ENCODE data around the gene ALDH3A1.

The ALDH3A1 gene

GRCh38 chr17:19728084-19728495, 20.0 kb downstream of the ALDH3A1 start:
- Histone ChIP-seq H3K4me1 (ENCODE audit: control insufficient read depth in 2 of 2, insufficient read depth in 2 of 2, low read length in 2 of 2) (peaks cover 21 to 33% of the 10 kb centered on the region in 2 donors), H3K36me3 (ENCODE audit: control insufficient read depth in 2 of 2, insufficient read depth in 2 of 2, low read length in 2 of 2) (no peaks in the 10 kb centered on the region), H3K27ac (ENCODE audit: low read depth in 2 of 2, low read length in 2 of 2) (peak overlapping the region; percentile 78 to 83), H3K27me3 (ENCODE audit: control insufficient read depth in 2 of 2, insufficient read depth in 2 of 2, low read length in 2 of 2) (no peaks in the 10 kb centered on the region), H3K9me3 (ENCODE audit: control insufficient read depth in 2 of 2, low read length in 2 of 2) (no peaks in the 10 kb centered on the region), H3K9ac (ENCODE audit: low read depth in 1 of 2, low read length in 2 of 2) (peak overlapping the region; percentile 24 to 50), H3K4me3 (ENCODE audit: low read length in 2 of 2) (no peak overlapping the region)

GRCh38 chr17:19727501-19728078, 20.5 kb downstream of the ALDH3A1 start:
- Histone ChIP-seq H3K9ac (ENCODE audit: low read depth in 1 of 2, low read length in 2 of 2) (peak overlapping the region in 1 of 2 donors; percentile 50), H3K27ac (ENCODE audit: low read depth in 2 of 2, low read length in 2 of 2) (peak overlapping the region; percentile 78 to 83), H3K9me3 (ENCODE audit: control insufficient read depth in 2 of 2, low read length in 2 of 2) (no peaks in the 10 kb centered on the region), H3K4me1 (ENCODE audit: control insufficient read depth in 2 of 2, insufficient read depth in 2 of 2, low read length in 2 of 2) (peaks cover 21 to 33% of the 10 kb centered on the region in 2 donors), H3K36me3 (ENCODE audit: control insufficient read depth in 2 of 2, insufficient read depth in 2 of 2, low read length in 2 of 2) (no peaks in the 10 kb centered on the region), H3K27me3 (ENCODE audit: control insufficient read depth in 2 of 2, insufficient read depth in 2 of 2, low read length in 2 of 2) (no peaks in the 10 kb centered on the region), H3K4me3 (ENCODE audit: low read length in 2 of 2) (no peak overlapping the region)

- no peak overlapping the region for H3K9ac ChIP-seq (ENCODE audit: low read depth in 1 of 2, low read length in 2 of 2)
- no peaks in the 10 kb centered on the region for H3K36me3 ChIP-seq (ENCODE audit: control insufficient read depth in 2 of 2, insufficient read depth in 2 of 2, low read length in 2 of 2)
- H3K4me1 ChIP-seq (ENCODE audit: control insufficient read depth in 2 of 2, insufficient read depth in 2 of 2, low read length in 2 of 2): peaks cover 21 to 33% of the 10 kb centered on the region in 2 donors
- no peaks in the 10 kb centered on the region for H3K27me3 ChIP-seq (ENCODE audit: control insufficient read depth in 2 of 2, insufficient read depth in 2 of 2, low read length in 2 of 2)
- no peaks in the 10 kb centered on the region for H3K9me3 ChIP-seq (ENCODE audit: control insufficient read depth in 2 of 2, low read length in 2 of 2)
- no peak overlapping the region for H3K4me3 ChIP-seq (ENCODE audit: low read length in 2 of 2)
- peak overlapping the region; percentile 78 to 83 for H3K27ac ChIP-seq (ENCODE audit: low read depth in 2 of 2, low read length in 2 of 2)
Measured at GRCh38 chr17:19726631-19727376, 21.3 kb downstream of the ALDH3A1 start.

GRCh38 chr17:19725486-19725885, 22.6 kb downstream of the ALDH3A1 start:
- H3K27me3 ChIP-seq (ENCODE audit: control insufficient read depth in 2 of 2, insufficient read depth in 2 of 2, low read length in 2 of 2): no peaks in the 10 kb centered on the region
- no peak overlapping the region for H3K4me3 ChIP-seq (ENCODE audit: low read length in 2 of 2)
- no peak overlapping the region for H3K27ac ChIP-seq (ENCODE audit: low read depth in 2 of 2, low read length in 2 of 2)
- peaks cover 30 to 41% of the 10 kb centered on the region in 2 donors for H3K4me1 ChIP-seq (ENCODE audit: control insufficient read depth in 2 of 2, insufficient read depth in 2 of 2, low read length in 2 of 2)
- H3K36me3 ChIP-seq (ENCODE audit: control insufficient read depth in 2 of 2, insufficient read depth in 2 of 2, low read length in 2 of 2): no peaks in the 10 kb centered on the region
- no peak overlapping the region for H3K9ac ChIP-seq (ENCODE audit: low read depth in 1 of 2, low read length in 2 of 2)
- no peaks in the 10 kb centered on the region for H3K9me3 ChIP-seq (ENCODE audit: control insufficient read depth in 2 of 2, low read length in 2 of 2)

GRCh38 chr17:19724501-19725420, 23.3 kb downstream of the ALDH3A1 start:
- no peaks in the 10 kb centered on the region for H3K27me3 ChIP-seq (ENCODE audit: control insufficient read depth in 2 of 2, insufficient read depth in 2 of 2, low read length in 2 of 2)
- H3K4me1 ChIP-seq (ENCODE audit: control insufficient read depth in 2 of 2, insufficient read depth in 2 of 2, low read length in 2 of 2): peaks cover 36 to 48% of the 10 kb centered on the region in 2 donors
- H3K36me3 ChIP-seq (ENCODE audit: control insufficient read depth in 2 of 2, insufficient read depth in 2 of 2, low read length in 2 of 2): no peaks in the 10 kb centered on the region
- no peaks in the 10 kb centered on the region for H3K9me3 ChIP-seq (ENCODE audit: control insufficient read depth in 2 of 2, low read length in 2 of 2)
- H3K9ac ChIP-seq (ENCODE audit: low read depth in 1 of 2, low read length in 2 of 2): peak overlapping the region in 1 of 2 donors; percentile 60
- peak overlapping the region; percentile 31 to 55 for H3K4me3 ChIP-seq (ENCODE audit: low read length in 2 of 2)
- H3K27ac ChIP-seq (ENCODE audit: low read depth in 2 of 2, low read length in 2 of 2): peak overlapping the region; percentile 28 to 39

GRCh38 chr17:19723964-19724363, 24.1 kb downstream of the ALDH3A1 start:
- Histone ChIP-seq H3K27ac (ENCODE audit: low read depth in 2 of 2, low read length in 2 of 2) (peak overlapping the region; percentile 5 to 28), H3K9ac (ENCODE audit: low read depth in 1 of 2, low read length in 2 of 2) (peak overlapping the region in 1 of 2 donors; percentile 60), H3K9me3 (ENCODE audit: control insufficient read depth in 2 of 2, low read length in 2 of 2) (no peaks in the 10 kb centered on the region), H3K36me3 (ENCODE audit: control insufficient read depth in 2 of 2, insufficient read depth in 2 of 2, low read length in 2 of 2) (no peaks in the 10 kb centered on the region), H3K27me3 (ENCODE audit: control insufficient read depth in 2 of 2, insufficient read depth in 2 of 2, low read length in 2 of 2) (no peaks in the 10 kb centered on the region), H3K4me3 (ENCODE audit: low read length in 2 of 2) (no peak overlapping the region), H3K4me1 (ENCODE audit: control insufficient read depth in 2 of 2, insufficient read depth in 2 of 2, low read length in 2 of 2) (peaks cover 41 to 55% of the 10 kb centered on the region in 2 donors)

GRCh38 chr17:19720631-19721426, 27.3 kb downstream of the ALDH3A1 start:
- peaks cover 34 to 48% of the 10 kb centered on the region in 2 donors for H3K4me1 ChIP-seq (ENCODE audit: control insufficient read depth in 2 of 2, insufficient read depth in 2 of 2, low read length in 2 of 2)
- H3K4me3 ChIP-seq (ENCODE audit: low read length in 2 of 2): no peak overlapping the region
- peak overlapping the region; percentile 27 to 64 for H3K27ac ChIP-seq (ENCODE audit: low read depth in 2 of 2, low read length in 2 of 2)
- H3K9me3 ChIP-seq (ENCODE audit: control insufficient read depth in 2 of 2, low read length in 2 of 2): no peaks in the 10 kb centered on the region
- H3K9ac ChIP-seq (ENCODE audit: low read depth in 1 of 2, low read length in 2 of 2): no peak overlapping the region
- H3K36me3 ChIP-seq (ENCODE audit: control insufficient read depth in 2 of 2, insufficient read depth in 2 of 2, low read length in 2 of 2): no peaks in the 10 kb centered on the region
- H3K27me3 ChIP-seq (ENCODE audit: control insufficient read depth in 2 of 2, insufficient read depth in 2 of 2, low read length in 2 of 2): no peaks in the 10 kb centered on the region

- Histone ChIP-seq H3K27ac (ENCODE audit: low read depth in 2 of 2, low read length in 2 of 2) (peak overlapping the region; percentile 25 to 27), H3K4me3 (ENCODE audit: low read length in 2 of 2) (no peak overlapping the region), H3K4me1 (ENCODE audit: control insufficient read depth in 2 of 2, insufficient read depth in 2 of 2, low read length in 2 of 2) (peaks cover 32 to 43% of the 10 kb centered on the region in 2 donors), H3K9ac (ENCODE audit: low read depth in 1 of 2, low read length in 2 of 2) (peak overlapping the region in 1 of 2 donors; percentile 24), H3K27me3 (ENCODE audit: control insufficient read depth in 2 of 2, insufficient read depth in 2 of 2, low read length in 2 of 2) (no peaks in the 10 kb centered on the region), H3K36me3 (ENCODE audit: control insufficient read depth in 2 of 2, insufficient read depth in 2 of 2, low read length in 2 of 2) (no peaks in the 10 kb centered on the region), H3K9me3 (ENCODE audit: control insufficient read depth in 2 of 2, low read length in 2 of 2) (no peaks in the 10 kb centered on the region)
Measured at GRCh38 chr17:19720210-19720475, 28.0 kb downstream of the ALDH3A1 start.

GRCh38 chr17:19719355-19720209, 28.5 kb downstream of the ALDH3A1 start:
- Histone ChIP-seq H3K27me3 (ENCODE audit: control insufficient read depth in 2 of 2, insufficient read depth in 2 of 2, low read length in 2 of 2) (no peaks in the 10 kb centered on the region), H3K4me3 (ENCODE audit: low read length in 2 of 2) (no peak overlapping the region), H3K36me3 (ENCODE audit: control insufficient read depth in 2 of 2, insufficient read depth in 2 of 2, low read length in 2 of 2) (no peaks in the 10 kb centered on the region), H3K27ac (ENCODE audit: low read depth in 2 of 2, low read length in 2 of 2) (peak overlapping the region; percentile 25 to 30), H3K9ac (ENCODE audit: low read depth in 1 of 2, low read length in 2 of 2) (no peak overlapping the region), H3K9me3 (ENCODE audit: control insufficient read depth in 2 of 2, low read length in 2 of 2) (no peaks in the 10 kb centered on the region), H3K4me1 (ENCODE audit: control insufficient read depth in 2 of 2, insufficient read depth in 2 of 2, low read length in 2 of 2) (peaks cover 28 to 37% of the 10 kb centered on the region in 2 donors)
